Myometrial cell (primary cell): ENCODE results near the gene SSBP1. TPM values are rescaled to one million over a fixed set of nuclear protein-coding genes. Genes with fewer than 3 reads are reported as not detected.

Source experiments
- total RNA-seq: library from RNA; depleted of rRNA; stranded (reverse); fragments of >200 nt; gene quantifications from 2 replicates; pipeline ENCODE4 v1.2.3, GENCODE V29; 2015

SSBP1 gene, protein sequence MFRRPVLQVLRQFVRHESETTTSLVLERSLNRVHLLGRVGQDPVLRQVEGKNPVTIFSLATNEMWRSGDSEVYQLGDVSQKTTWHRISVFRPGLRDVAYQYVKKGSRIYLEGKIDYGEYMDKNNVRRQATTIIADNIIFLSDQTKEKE
- 208 and 285 TPM in 2 replicates for total RNA-seq

GRCh38 chr7:141737836-141738591, at the start of gene SSBP1:
TSS of gene SSBP1 (plus strand) at chr7:141738358. CDS start at chr7:141739167, 809 bp downstream.

DNA sequence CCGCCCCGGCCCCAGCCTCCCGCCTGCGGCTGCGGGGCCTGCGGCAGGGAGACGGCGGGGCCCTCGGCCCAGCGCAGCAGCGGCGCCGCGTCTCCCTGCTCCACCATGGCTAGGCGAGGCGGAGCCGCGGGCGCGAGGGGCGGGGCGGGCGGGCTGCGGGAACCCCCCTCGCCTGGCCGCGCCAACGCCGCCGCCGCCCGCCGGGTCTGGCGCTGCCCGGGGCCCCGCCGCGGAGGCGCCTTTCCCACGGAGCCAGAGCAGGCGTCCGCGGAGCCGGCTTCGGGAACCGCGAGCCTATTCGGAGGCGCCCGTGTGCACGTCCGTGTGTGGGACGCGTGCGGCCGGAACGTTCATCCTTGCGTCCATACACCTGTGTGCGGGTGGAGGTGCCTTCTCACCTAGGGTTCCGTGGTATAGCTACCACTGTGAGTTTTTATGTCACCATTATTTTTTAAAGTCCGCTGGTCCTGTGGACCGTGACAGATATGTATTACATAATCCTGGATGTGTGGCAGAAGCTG, 36.1 kb upstream of the SSBP1 start, which contains the start of gene DENND11:
Gene DENND11, minus strand, starts transcription at position 120 of the 521 bp plus-strand sequence. Its CDS starts 13 bp downstream, at position 107.

DNA sequence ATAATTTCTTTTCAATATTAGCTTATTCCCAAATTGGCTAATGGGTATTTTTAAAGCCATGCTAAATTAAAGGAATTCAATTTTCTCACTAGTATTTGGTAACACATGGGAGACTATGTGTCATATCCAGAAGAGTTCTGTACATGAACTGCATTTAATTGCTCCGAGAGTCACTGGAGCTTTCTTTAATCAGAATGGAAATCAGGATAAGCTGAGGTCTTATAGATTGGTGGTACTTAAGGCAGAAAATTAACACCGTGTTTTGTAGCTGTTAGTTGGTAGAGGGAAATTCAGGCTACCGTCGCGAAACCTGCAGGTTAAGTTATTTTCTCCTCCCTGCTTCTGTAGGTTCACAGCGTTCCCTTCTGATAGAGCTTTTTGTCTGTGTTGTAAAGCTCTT, 29.8 kb upstream of the SSBP1 start, which contains the start of gene WEE2:
Gene WEE2, plus strand, starts transcription at position 3 of the 400 bp plus-strand sequence. CDS start 406 bp downstream, outside the sequence.

GRCh38 chr7:141763797-141764196, 25.6 kb downstream of the SSBP1 start, which contains the start of gene TAS2R3:
TSS of gene TAS2R3 (plus strand) at chr7:141764097. CDS start at chr7:141764159, 62 bp downstream.

GRCh38 chr7:141776374-141776773, 38.2 kb downstream of the SSBP1 start, which contains the start of gene TAS2R4:
TSS of gene TAS2R4 (plus strand) at chr7:141776674. CDS start at chr7:141778489, 1,815 bp downstream.

DNA sequence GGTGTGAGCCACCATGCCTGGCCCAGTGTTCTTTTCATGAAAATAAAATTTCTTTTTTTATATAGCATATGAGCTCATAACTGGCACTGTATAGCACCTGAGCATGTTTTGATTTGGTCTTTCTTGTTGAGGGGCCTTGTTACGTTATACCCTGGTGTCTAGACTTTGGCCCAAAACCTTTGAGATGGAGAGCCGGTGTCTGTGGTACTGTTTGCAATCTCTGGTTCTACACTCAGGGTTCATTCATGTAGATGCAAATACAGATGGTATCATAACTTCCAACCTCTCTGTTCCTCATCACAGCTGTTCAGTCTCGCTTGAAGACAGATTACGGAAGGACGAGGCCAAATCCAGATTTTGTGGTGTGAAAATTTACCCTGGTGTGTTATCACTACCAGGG, 51.8 kb downstream of the SSBP1 start, which contains the start of gene TAS2R5:
Gene TAS2R5, plus strand, starts transcription at position 301 of the 400 bp plus-strand sequence. CDS start 145 bp downstream, outside the sequence.

Other genes with a start within 250 kb of the SSBP1 start
- 32.9 and 40.9 TPM in 2 replicates for gene AGK, start 186.9 kb upstream of the SSBP1 start, total RNA-seq
- gene DENND11, start 36.2 kb upstream of the SSBP1 start, total RNA-seq: 1.6 and 1.7 TPM in 2 replicates
- not detected in 2 replicates for gene WEE2, start 30.0 kb upstream of the SSBP1 start, total RNA-seq
- not detected in 2 replicates for gene TAS2R3, start 25.7 kb downstream of the SSBP1 start, total RNA-seq
- not detected in 2 replicates for gene TAS2R4, start 38.3 kb downstream of the SSBP1 start, total RNA-seq
- not detected in 2 replicates for gene TAS2R5, start 51.9 kb downstream of the SSBP1 start, total RNA-seq
- gene PRSS37, start 103.1 kb downstream of the SSBP1 start, total RNA-seq: not detected in 2 replicates
- gene OR9A4, start 178.0 kb downstream of the SSBP1 start, total RNA-seq: not detected in 2 replicates
- not detected in 2 replicates for gene CLEC5A, start 208.6 kb downstream of the SSBP1 start, total RNA-seq
- not detected in 2 replicates for gene TAS2R38, start 235.4 kb downstream of the SSBP1 start, total RNA-seq